Measurements from ENCODE around the gene TEX9.
A peak's percentile ranks its signal among the peaks of the same experiment; 100 is the strongest.
"Not testable (repeated sequence)": the region's sequence is repeated elsewhere in the genome, so short reads cannot be mapped to it uniquely, and the experiment has no call there.

TEX9 gene

DNA sequence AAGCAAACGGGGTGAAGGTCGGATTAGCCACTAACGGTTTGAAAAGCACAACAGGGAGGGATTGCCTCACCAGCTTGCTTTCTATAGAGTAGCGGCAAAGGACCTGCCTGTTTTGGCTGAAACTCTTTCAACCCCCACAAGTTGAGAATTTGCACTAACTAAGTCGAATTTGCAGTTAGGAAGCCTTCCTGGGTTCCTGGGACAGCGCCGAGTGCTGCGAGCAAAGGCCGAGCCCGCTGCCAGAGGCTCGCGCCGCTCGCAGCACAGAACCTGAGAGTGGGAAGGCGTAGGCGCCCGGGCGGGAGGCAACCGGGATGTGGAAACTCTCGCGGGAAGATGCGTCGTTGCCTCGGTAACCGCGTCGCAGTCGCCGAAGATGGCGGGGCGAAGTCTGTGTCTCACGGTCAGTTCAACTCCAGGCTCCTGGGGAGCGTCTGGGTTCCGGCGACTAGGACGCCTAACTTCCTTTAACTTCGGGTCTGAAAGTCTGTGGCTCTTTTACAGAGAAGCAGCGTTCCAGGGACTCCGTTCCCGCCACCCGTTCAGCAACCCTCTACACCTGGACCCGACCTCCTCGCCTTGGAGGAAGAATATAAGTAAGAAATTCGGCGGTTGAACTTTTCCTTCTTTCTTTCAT lies at the start of gene TEX9:
TSS of gene TEX9 (plus strand) at position 352 of the 637 bp plus-strand sequence. CDS start at position 377, 25 bp downstream.
- DNase-seq: peak; percentile 86

DNA sequence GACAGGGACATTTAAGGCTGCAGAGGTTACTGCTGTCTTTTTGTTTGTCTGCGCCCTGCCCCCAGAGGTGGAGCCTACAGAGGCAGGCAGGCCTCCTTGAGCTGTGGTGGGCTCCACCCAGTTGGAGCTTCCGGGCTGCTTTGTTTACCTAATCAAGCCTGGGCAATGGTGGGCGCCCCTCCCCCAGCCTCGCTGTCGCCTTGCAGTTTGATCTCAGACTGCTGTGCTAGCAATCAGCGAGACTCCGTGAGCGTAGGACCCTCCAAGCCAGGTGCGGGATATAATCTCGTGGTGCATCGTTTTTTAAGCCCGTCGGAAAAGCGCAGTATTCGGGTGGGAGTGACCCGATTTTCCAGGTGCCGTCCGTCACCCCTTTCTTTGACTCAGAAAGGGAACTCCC lies 48.7 kb upstream of the TEX9 start:
- DNase-seq: not testable (repeated sequence)

DNA sequence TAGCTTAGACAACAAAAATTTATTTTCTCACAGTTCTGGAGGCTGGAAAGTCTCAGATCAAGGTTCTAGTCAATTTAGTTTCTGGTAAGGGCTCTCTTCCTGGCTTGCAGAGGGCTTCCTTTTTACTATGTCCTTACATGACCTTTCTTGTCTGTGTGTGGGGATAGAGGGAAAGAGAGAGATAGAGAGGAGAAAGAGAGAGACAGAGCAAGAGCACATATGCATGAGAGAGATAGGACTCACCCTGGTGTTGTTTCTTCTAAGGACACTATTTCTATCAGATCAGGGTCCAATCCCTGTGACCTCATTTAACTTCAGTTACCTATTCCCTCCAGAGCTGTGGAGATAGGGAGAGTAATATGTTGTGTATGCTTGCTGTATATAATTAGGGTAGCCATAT lies 44.9 kb upstream of the TEX9 start:
- peak; percentile 88 for DNase-seq

DNA sequence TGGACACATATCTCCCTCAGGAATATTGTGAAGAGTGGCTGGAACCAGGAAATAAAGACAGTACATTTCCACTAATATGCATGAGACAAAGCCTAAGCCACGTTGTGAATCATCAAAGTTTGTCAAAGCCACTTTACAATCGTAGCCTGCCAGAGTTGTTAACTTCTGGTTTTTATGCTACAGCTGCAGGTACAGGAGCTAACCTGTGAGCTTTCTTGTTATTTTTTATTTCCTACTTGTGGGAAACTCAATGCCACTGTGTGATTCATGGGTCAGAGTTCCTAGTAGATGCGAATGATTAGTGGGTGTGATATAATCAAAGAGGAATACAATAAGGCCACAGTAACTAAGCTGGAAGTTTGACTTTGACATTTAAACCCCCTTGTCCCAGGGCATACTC lies 44.4 kb upstream of the TEX9 start:
- no peak for DNase-seq

DNA sequence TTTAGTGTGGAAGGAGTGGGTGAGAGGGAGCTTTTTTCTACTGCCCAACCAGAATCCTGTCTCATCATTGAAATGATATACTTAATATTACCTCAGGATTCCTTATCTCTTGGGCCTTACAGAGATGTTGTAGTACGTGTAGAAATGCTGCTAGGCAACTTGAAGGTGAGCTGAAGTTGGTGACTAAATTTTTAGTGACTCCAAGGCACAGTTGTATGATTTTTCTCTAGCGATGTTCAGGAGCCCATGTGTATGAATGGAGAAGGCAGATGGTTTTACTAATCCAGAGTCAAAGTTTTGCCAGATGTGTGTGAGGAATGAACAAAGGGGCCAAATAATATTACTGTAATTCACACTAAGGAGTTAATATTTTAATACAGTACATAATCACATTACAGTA lies 42.8 kb upstream of the TEX9 start:
- no peak for DNase-seq

DNA sequence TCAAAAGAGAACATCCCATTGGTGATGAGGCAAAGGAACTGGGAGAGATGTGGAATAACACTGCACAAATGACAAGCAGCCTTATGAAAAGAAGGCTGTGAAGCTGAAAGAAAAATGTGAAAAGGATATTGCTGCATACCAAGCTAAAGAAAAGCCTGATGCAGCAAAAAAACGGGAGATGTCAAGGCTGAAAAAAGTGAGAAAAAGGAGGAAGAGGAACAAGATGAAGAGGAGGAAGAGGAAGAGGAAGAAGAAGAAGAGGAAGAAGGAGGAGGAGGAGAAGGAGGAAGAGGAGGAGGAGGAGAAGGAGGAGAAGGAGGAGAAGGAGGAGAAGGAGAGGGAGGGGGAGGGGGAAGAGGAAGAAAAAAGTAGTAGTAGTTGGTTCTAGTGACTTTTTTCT lies 41.8 kb upstream of the TEX9 start:
- no peak for DNase-seq

DNA sequence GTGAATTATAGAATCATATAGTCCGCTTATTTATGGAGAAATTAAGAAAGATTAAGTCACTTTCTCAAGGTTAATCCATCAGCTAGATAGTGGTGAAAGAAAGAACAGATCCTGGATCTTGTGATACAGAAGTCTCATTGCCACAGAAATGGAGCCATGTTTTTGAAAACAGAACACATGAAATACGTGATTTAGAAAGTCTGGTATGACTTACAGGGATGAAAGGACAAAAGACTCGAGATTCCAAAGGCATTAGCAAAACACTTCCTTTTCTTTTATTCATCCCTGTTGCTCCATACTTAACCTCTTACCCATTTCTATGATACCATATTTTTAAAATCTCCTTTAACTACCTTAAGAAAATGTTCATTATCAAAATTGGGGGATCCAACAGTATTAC lies 40.0 kb upstream of the TEX9 start:
- DNase-seq: no peak

DNA sequence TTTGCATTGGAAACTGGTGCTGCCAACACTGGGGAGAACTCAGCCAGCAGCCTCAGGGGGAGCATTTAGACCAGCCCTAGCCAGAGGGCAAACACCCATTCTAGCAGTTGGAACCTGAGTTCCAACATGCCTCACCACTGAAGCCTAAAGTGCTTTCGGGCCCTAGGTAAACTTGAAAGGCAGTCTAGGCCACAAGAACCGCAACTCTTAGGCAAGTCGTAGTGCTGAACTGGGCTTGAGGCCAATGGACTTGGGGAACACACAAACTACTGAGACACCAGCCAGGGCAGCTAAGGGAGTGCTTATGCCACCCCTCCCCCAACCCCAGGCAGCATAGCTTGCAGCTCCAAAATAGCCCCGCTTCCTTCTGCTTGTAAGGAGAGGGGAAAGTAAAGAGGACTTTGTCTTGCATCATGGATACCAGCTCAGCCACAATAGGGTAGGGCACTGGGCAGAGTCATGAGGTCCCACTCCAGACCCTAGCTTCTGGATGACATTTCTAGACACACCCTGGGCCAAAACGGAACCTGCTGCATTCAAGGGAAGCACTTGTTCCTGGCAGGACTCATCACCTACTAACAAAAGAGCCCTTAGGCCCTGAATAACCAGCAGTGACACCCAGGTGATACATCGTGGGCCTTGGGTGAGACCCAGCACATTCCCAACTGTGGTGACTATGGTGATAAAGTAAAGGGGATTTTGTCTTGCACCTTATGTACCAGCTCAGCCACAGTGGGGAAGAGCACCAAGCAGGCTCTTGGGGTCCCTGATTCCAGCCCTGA lies 37.3 kb upstream of the TEX9 start:
- DNase-seq: no peak

DNA sequence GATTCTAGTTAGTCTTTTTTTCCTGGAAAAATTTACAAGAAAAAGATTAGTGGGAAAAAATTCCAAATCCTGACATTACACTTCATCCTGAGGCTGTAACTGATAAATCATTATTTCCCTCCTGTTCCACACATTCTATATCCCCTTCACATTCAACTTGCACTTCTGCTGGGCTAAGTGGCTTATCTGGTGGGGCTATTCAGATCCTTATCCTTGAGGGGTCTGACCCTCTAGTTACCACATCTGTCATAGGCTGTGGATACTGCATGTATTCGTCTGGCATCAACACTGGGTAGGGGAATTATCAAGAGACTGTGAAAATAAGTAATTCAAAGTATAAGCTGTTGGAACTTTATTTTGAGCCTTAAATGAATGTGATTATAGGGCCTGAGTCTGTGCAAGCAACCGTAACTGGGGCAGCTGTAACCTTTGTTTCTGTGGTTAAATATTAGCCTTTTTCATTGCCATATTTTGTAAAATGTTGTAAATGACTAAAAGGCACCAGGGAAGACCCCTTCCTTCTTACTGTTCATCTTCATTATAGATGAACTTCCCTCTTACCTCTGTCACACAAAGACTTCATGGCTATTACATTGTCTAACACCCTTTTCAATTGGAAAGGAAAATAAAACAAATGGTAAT lies 28.0 kb upstream of the TEX9 start:
- no peak for DNase-seq

DNA sequence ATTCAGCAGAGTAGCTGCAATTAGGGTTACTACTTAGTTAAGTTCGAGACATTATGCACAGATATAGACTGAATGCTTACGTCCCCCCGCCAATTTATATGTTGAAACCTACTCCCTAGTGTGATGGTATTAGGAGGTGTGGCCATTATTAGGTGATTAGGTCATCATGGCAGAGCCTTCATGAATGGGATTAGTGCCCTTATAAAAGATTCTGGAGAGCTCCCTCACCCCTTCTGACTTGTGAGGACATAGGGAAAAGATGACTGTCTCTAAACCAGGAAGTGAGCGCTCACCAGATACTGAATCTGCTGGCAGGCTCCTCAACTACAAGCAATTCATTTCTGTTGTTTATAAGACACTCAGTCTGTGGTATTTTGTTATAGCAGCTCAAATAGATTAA lies 25.6 kb upstream of the TEX9 start:
- DNase-seq: no peak

DNA sequence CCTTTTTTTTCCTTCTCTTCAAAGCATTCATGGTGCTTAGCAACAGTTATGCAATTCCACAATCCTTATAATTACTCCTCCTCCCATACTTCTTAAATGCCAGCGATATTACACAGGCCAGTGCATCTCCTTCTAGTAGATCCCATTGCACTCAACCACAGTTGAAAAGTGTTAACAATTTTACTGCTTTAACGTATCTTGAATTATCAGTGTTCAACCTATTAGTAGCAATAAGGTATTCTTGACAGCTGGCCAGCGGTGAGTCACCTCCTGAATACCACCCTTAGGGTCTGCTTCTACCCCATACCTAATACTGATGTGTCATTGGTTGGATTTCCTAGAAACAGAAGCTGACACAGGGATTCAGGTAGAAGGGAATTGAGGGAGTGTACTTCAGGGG lies 24.0 kb upstream of the TEX9 start:
- no peak for DNase-seq

DNA sequence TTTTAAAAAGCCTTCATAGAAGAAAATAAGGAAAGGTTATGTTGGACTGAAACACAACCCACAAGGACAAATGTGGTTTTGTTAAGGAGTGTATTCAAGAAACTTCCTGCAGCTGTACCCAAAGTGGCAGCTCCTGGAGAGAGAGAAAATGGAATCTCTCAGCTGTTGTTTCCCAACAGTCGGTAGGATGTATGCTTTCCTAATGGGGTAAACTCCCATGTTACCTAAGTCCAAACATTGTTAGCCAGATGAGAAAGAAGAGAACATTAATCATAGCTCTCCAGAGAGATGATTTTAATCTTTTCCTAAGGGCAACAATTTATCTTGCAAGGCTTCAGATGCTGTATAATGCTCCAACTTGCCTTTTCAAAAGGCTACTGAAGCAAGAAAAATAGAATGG lies 22.6 kb upstream of the TEX9 start:
- DNase-seq: no peak

DNA sequence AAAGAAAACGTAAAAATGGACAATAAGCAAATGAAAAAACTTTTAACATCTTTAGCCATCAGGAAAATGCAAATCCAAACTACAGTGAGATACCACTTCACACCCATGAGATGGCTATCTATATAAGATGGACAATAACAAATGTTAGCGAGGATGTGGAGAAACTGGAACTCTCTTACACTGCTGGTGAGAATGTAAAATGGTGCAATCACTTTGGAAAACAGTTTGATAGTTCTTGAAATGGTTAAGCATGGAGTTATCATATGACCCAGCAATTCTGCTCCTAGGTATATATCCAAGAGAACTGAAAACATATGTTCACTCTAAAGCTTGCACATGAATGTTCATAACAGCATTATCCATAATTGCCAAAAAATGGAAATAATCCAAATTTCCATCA lies 21.3 kb upstream of the TEX9 start:
- no peak for DNase-seq

DNA sequence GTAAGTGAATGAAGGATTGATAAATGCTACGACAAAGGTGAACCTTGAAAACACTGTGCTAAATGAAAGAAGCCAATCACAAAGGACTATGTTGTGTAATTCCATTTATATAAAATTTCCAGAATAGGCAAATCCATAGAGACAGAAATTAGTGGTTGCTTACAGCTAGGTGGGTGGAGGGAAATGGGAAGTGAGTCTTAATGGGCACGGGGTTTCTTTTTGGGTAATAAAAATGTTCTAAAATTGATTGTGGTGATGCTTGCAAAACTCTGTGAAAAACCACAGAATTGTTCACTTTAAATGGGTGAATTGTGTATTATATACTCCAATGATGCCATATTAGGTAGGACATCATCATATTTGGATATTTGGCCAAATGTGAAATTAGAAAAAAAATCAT lies 20.9 kb upstream of the TEX9 start:
- DNase-seq: no peak

DNA sequence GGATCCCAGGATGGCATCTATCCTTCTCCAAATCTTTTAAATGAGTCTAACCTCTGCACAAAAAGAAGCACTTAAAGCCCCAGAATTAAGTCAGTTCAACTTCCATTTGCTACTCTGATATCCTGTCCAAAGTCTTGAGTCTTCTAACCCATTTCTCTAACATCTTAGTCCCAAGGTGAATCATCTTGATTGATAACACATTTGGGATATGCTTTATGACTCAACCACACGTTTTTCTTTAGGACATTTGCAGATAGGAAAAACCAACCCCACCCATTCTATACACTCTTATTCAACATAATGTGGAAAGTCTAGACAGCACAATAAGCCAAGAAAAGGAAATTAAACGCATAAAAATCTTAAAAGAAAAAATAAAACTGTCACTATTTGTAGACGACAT lies 18.8 kb upstream of the TEX9 start:
- DNase-seq: no peak

DNA sequence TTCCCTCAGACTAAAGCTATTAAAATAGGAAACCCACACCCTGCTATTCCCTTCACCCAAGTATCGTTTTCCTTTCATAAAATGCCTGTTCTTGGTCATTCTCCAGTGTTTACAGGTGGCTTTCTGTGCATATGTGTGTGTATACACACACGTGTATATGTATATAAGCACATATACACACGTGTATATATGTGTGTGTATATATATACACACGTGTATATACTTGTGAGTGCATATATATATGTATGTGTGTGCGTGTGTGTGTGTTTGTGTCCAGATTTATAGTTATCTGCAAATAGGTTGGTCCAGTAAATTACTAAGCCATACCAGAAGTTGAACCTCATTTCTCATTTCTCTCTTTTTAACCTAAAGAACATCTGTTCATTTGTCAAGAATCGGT lies 15.7 kb upstream of the TEX9 start:
- DNase-seq: no peak

DNA sequence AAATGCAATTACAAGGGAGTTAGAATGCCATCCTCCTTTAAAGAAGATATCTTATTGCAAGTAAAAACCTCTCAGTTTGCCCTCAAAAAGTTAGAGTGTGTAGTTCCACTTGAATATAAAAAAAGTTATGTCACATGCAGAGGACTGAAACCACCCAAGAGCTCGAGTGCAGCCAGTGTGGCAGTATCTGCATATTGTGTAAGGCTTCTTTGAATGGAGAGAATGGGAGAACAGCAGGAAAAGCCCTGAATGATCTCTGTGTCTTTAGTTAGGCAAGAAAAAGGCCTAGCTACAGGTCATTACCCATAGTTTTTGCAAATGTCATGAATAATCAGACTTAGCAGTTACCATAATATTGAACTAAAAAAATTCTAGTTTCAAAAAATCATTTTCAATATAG lies 13.9 kb upstream of the TEX9 start:
- no peak for DNase-seq

DNA sequence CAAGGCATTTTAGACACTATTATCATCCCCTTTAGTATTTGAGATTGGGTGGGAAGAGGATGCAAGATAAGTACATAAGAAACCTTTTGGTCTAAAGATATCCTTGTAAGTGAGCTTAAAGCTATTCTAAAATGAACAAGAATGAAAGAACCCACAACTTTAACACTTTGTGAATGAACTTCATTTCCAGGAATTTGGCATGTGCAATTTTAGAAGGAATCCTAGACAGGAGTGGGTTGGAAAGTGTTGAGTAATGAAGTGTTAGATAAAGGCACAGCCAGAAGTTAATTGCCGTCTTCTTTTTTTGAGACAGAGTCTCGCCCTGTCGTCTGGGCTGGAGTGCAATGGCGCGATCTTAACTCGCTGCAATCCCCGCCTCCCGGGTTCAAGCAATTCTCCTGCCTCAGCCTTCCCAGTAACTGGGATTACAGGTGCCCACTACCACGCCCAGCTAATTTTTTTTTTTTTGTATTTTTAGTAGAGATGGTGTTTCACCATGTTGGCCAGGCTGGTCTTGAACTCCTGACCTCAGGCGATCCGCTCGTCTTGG lies 13.2 kb upstream of the TEX9 start:
- no peak for DNase-seq

DNA sequence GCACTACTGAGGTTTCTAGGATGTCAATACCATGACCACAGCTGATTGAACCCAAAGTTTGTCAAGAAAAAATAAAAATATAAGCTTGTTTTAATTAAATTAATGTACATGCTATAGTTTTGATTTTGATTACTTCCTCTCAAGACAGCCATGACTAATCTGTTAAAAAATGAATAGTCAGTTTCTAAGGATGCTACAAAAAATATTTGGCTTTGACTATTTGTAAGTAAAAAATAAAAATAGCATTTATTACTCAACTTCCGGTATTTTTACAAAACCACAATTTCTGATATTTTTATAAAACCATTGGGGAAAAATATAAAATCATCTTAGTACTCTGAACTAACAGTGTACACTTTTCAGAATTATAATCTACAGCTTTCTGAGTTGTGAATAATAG lies 12.1 kb upstream of the TEX9 start:
- DNase-seq: no peak

DNA sequence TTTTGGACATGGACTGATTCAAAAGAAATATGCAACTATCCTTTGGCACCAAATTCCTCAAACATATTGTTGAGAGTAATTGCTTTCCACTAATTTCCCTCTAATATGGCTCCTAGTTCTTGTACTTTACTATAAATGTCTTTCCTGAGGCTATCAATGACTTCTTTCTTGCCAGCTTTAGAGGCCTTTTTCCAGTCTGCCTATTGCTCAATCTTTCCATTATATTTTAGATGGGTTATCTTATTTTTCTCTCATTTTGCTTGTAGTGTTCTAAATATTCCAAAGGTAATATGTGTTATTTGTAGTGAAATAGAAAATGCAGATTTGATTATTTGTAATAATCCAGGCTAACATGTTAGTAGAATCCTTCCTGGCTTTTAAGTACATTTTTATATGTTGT lies 11.5 kb upstream of the TEX9 start:
- no peak for DNase-seq

DNA sequence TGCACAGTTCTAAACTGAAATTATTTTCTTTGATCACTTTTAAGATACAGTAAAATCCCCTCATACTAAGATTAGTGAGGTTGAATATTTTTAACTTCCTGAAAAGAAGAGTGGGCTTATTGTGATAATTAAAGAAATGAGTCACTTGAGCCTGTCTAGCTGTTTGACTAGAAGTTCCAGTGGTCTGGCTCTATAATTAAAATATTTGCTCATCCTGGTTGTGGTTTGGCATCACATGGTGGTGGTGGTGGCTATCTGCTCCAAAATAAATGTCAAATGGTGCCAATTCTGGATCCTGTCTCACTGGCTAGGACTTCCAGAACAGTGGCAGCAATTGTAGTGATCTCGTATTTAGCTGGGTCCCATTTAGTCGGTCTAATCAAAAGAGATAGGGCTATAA lies 8.6 kb upstream of the TEX9 start:
- peak; percentile 42 for DNase-seq

DNA sequence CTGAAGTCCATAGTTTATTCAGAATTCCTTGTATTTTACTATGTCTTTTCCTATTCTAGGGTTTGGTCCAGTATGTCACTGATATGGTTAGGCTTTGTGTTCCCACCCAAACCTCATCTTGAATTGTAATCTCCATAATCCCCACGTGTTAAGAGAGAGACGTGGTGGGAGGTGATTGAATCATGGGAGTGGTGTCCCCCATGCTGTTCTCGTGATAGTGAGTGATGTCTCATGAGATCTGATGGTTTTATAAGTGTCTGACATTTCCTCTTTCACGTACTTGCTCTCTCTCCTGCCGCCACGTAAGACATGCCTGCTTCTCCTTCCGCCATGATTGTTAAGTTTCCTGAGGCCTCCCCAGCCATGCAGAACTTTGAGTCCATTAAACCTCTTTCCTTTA lies 6.6 kb upstream of the TEX9 start:
- no peak for DNase-seq

DNA sequence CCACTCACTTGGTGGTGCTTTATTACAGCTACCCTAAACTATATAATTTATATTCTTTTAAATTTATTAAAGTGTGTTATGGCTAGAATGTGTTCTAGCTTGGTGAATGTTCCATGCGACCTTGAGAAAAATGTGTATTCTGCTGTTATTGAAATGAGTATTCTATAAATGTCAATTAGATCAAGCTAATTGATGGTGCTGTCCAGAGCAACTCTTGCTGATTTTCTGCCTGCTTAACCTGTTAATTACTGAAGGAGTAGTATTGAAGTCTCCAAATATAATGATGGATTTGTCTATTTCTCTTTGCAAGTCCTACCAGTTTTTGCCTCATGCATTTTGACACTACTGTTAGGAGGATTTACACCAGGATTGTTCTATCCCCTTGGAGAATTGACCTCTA lies 3.2 kb upstream of the TEX9 start:
- DNase-seq: no peak

DNA sequence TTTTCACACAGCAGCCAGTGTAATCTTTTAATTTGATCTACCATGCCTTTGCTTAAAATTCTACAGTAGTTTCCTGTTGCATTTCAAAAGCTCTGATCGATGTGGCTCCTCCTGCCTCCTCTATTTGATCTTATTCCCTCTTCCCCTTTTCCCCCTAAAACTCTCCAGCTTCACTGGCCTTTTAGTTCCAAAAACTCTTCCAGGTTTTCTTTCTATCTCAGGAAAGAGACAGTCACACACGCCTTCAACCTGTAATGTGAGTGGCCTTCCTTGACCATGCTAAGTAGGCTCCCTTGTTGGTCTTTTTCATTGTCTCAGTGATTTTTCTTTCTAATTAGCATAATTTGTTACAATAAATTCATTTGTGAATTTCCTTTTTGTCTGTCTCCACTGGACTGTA lies 985 bp downstream of the TEX9 start:
- DNase-seq: peak; percentile 10
